GM19463 (cell line): ENCODE results near the gene ACMSD.
"Not testable (repeated sequence)": the region's sequence is repeated elsewhere in the genome, so short reads cannot be mapped to it uniquely, and the experiment has no call there.

Experiments used
- ATAC-seq: cut with Tn5 transposase; IDR thresholded peaks from one replicate; pipeline ENCODE4 v1.9.1; 2021; ENCODE audit warnings: mild to moderate bottlenecking, moderate library complexity; ENCODE audit not compliant: unreplicated experiment

ACMSD gene

GRCh38 chr2:134838143-134838620 is at the start of gene ACMSD:
Gene ACMSD (plus strand): TSS chr2:134838616. CDS start chr2:134838683, 67 bp downstream.
- no peak for ATAC-seq

- no peak for ATAC-seq
Measured at GRCh38 chr2:134790487-134790886, 47.9 kb upstream of the ACMSD start.

DNA sequence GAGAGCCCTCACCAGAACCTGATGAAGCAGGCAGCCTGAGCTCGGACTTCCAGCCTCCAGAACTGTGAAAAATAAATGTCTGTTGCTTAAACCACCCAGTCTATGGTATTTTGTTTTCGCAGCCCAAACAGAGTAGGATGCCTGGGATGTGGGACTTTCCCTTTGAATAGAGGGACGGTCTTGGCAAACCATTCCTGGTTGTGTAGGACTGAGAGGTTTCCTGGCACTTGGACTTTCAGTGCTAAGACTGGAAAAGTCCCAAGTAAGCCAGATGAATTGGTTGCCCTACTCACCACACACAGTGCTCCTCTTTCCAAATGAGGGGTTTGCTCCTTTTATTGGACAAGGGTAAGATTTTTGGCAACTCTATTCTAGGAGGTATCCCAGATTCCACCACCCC is 46.8 kb upstream of the ACMSD start:
- no peak for ATAC-seq

- ATAC-seq, result no peak
Measured at GRCh38 chr2:134792186-134792585, 46.2 kb upstream of the ACMSD start.

GRCh38 chr2:134795765-134796164 is 42.7 kb upstream of the ACMSD start:
- no peak for ATAC-seq

GRCh38 chr2:134796373-134796772 is 42.0 kb upstream of the ACMSD start:
- ATAC-seq, result no peak

DNA sequence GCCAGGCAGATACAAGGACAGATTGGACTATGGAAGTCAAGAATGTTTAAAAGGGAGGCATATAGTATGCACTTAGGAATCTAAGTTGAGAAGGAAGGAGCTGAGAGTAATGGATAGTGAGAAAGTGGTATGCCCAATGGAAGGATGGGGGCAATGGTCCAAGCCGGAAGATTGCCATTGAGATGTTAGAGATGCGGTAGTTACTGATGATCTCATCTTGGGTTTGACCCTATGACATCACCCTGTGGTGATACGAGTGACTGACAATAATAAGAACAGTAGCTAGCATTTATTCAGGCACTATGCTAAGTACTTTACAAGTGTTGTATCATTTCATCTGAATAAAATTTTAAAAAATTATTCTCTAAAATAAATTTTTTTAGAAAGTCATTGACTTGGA is 38.5 kb upstream of the ACMSD start:
- ATAC-seq, result no peak

GRCh38 chr2:134800341-134800740 is 38.1 kb upstream of the ACMSD start:
- no peak for ATAC-seq

DNA sequence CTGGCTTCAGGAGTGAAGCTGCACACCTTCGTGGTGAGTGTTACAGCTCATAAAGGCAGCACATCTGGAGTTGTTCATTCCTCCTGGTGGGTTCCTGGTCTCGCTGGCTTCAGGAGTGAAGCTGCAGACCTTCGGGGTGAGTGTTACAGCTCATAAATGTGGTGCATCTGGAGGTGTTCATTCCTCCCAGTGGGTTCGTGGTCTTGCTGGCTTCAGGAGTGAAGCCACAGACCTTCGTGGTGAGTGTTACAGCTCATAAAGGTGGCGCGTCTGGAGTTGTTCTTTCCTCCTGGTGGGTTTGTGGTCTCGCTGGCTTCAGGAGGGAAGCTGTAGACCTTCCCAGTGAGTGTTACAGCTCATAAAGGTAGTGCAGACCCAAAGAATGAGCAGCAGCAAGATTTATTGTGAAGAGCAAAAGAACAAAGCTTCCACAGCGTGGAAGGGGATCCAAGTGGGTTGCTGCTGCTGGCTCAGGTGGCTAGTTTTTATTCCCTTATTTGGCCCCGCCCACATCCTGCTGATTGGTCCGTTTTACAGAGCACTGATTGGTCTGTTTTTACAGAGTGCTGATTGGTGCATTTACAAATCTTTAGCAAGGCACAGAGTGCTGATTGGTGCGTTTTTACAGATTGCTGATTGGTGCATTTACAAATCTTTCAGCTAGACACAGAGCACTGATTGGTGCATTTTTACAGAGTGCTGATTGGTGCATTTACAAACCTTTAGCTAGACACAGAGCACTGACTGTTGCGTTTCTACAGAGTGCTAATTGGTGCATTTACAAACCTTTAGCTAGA is 34.6 kb upstream of the ACMSD start:
- not testable (repeated sequence) for ATAC-seq

DNA sequence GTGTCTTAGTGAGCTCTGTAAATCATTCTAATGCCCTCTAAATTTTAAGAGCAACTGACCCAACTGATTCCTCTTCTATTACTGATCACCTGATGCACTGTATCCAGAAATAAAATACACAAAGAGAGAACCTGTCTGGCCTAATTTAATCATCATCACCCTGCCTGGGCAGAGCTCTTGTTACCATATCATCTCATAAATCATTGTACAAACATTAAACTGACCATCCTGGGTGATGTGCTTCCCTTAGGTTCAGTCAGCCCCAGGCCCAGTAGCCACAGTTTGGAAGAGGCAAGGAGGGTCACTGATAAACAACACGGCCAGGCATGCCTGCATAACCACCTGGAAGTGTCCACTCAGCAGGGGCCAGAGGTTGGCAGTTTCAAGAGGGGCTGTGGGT is 22.7 kb upstream of the ACMSD start:
- no peak for ATAC-seq

GRCh38 chr2:134818321-134818720 is 20.1 kb upstream of the ACMSD start:
- ATAC-seq, result no peak

DNA sequence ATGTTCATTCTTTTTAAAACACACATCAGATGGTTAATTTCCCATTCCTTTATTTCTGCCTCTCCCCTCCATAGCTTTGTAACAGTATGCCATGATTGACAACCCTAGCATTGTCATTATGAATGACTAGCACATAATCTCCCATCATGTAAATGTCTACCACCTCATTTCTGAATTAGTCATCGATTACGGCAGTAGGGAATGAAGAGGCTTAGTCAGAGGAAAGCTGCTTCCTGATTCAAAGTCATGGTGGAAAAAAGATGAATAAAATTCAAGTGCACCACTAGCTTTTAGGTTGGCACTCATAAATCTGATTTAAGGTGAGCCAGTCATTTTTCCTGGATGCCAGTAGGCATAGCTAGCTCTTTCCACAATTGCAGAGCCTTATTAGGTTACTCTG is 19.1 kb upstream of the ACMSD start:
- ATAC-seq, result no peak

DNA sequence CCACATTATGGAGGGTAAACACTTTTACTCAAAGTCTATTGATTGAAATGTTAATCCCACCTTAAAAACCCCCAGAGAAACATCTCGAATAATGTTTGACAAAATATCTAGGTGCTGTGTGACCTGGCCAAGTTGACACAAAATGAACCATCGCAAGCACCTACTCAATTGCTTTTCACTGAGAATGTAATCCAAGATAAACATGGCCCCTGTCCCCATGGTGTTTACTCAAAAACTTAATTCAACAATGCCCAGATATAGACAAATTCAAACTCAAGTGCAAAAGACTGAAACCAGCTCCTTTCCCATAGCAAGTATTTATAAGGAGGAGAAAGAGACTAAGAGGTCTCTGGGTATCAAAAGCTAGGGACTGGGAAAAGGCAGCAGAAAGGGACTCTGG is 15.0 kb upstream of the ACMSD start:
- ATAC-seq, result no peak

GRCh38 chr2:134823832-134824231 is 14.6 kb upstream of the ACMSD start:
- no peak for ATAC-seq

DNA sequence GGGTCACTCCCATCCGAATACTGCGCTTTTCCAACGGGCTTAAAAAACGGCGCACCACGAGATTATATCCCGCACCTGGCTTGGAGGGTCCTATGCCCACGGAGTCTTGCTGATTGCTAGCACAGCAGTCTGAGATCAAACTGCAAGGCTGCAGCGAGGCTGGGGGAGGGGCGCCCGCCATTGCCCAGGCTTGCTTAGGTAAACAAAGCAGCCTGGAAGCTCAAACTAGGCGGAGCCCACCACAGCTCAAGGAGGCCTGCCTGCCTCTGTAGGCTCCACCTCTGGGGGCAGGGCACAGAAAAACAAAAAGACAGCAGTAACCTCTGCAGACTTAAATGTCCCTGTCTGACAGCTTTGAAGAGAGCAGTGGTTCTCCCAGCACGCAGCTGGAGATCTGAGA is 12.7 kb upstream of the ACMSD start:
- not testable (repeated sequence) for ATAC-seq

- ATAC-seq, result no peak
Measured at GRCh38 chr2:134835471-134835870, 2.9 kb upstream of the ACMSD start.

GRCh38 chr2:134836986-134837385 is 1.4 kb upstream of the ACMSD start:
- ATAC-seq, result no peak

DNA sequence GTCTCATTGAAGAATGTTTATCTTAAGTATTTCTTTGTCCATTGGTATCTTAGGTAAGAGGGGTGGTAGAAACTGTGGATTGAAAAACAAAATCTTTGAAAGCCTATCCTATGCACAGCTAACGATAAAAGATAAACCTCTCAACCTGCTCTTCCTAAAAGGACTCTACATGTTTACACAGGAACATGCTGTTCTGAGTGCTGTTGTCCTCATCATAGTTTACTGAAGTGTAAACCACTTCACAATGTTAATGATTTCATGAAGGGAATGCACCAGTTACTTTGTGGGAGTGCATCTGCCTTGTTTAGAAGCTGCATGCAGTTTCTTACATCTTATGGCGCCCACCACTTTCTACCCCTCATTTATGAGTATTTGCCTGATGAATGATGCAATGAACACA is 1.2 kb downstream of the ACMSD start:
- ATAC-seq, result peak; percentile 93

DNA sequence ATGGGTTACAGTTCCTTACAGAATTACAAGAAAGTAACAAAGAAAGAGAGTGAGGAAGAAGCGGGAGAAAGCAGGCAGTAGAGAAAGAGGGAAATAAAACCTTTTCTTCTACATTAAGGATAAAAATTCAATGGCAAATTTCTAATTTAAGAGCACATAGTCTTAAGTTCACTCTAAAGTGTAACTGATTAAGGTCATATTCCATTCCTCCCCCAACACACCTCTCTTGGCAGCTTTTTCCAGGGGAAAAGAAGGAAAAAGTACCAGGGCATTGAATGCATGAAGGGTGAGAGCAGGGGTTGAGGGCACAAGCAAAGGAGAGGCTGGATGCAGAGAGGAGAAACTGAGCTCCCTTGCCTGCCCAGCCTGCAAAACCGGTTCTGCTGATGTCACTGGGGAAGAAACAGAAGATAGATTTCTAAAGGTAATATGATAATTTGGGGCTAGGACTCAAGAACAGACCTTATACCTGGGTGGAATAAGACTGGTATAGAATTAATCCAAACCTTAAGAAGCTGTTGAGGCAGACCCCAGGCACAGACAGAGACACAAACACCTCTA is 4.6 kb downstream of the ACMSD start:
- ATAC-seq, result no peak

DNA sequence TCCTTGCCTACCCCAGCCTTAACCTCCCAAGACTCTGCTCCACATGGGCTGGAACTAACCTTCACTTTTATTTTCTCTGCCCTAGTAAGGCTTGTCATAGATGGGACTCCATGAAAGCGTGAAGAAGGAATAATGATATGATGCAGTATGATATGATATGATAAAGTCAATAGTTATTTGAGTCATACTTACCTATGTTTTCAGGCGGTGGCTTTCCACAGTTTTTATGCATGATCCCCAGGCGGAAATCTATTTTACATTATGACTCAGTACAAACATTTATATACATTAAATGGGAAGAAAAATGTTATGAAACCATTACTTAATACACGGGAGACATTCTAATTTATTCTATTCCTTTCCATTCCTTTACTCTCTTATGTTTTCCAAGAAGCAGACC is 5.6 kb downstream of the ACMSD start:
- no peak for ATAC-seq

- no peak for ATAC-seq
Measured at GRCh38 chr2:134845028-134845427, 6.6 kb downstream of the ACMSD start.

DNA sequence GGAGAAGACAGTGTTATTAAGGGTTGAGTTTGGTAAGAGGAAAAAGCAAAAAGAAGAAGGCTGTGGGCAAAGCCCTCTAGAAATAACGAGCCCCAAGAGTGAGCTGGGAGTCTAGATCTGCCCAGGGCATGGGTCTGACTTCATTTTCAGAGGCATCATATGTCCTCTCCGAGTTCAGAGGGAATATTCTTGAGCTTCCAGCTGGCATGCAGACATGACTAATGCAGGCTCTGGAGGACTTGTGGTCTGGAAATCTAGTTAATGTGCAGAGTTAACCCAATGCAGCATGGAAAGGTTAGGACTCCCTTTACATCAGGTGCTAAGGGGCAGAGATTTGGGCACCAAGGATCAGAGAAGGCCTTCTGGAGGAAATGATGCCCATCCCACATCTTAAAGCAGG is 7.3 kb downstream of the ACMSD start:
- no peak for ATAC-seq

GRCh38 chr2:134846213-134846612 is 7.8 kb downstream of the ACMSD start:
- ATAC-seq, result no peak
